Right kidney (tissue), 1 donor: Measurements from ENCODE around the gene CST1.

ENCODE experiments used
- DNase-seq: peaks from one replicate; pipeline ENCODE4 v3.0.0-alpha.2; 2016

CST1 gene

DNA sequence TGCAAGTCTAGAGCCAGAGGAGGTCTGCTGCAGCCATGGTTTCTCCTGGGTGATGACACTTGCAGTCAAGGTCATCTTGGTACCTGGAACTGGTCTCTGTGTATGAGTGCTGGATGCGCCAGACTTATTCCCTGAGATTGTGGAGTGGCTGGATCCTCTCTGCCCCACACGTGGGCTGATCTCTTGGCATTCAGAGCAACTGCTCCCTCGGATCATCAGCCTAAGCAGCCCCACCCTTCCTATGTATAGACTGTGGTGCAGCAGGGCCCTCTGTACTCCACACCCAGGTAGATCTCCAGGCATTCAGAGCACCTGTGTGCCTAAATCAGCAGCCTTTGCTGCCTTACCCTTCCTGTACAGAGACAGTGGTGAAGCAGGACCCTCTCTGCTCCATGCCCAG is 49.8 kb downstream of the CST1 start:
- no peak for DNase-seq

DNA sequence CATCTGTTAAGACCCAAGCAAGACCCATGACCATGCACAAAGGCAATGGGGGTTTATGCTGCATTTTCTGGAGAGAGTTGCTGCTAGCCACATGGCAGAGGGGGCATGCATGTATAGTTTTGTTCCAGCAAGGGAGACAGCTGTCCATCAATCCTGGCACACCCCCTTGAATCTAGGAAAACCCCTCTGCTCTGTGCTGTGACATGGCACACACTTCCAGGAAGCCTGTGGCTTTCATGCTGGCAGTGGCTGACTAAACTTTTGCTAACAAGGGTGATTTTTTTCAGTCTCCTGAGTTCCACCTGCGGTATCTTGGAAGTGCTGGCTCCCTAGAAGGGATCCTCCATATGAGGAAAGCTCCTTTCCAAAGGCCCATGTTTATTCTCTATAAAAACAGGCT is 52.8 kb downstream of the CST1 start:
- DNase-seq: no peak
